ENCODE data around the gene SLC30A1.

DNA sequence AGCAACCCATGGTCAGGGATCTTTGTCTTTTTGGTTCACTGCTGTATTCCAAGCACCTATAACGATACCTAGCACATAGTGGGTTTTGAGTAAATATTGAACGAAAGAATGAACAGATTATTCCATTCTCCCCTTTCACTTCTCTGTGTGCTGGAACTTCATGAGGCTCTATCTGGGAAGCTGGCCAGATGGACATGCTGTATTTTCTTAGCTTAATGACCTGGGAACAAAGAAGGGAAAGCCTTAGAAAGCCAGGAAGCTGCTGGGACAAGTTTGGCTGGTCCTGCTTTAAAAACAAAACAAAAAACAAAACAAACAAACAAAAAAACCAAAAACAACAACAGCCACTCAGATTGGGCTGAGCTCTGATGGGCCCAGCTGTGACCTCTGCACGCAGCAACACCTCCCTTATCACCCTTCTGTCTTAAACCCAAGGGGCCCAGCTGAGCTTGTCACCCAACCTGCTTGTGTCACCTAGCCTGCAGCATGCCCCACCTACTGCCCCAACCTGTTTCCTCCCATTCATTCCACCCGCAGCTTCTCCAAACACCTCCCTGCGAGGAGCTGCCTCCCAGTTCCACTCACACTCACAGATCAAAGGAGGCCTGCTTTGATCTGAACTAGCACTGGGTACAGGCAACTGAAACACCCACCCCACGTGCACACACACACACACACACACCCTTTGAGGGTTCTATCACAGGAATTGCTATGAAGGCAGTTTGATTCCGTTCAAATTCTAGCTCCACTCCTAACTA, 37.1 kb downstream of the SLC30A1 start:
- TF ChIP-seq, protein P1, sequence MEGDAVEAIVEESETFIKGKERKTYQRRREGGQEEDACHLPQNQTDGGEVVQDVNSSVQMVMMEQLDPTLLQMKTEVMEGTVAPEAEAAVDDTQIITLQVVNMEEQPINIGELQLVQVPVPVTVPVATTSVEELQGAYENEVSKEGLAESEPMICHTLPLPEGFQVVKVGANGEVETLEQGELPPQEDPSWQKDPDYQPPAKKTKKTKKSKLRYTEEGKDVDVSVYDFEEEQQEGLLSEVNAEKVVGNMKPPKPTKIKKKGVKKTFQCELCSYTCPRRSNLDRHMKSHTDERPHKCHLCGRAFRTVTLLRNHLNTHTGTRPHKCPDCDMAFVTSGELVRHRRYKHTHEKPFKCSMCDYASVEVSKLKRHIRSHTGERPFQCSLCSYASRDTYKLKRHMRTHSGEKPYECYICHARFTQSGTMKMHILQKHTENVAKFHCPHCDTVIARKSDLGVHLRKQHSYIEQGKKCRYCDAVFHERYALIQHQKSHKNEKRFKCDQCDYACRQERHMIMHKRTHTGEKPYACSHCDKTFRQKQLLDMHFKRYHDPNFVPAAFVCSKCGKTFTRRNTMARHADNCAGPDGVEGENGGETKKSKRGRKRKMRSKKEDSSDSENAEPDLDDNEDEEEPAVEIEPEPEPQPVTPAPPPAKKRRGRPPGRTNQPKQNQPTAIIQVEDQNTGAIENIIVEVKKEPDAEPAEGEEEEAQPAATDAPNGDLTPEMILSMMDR (IDR thresholded peaks at IDR 0.05), result no peak
- TF ChIP-seq EP300 (IDR thresholded peaks at IDR 0.05) (no peak), POLR2AphosphoS5 (IDR thresholded peaks at IDR 0.05) (no peak)
